Esophagus muscularis mucosa (tissue), 4 donors: ENCODE measurements around the gene TMEM51. TPM values are rescaled to one million over a fixed set of nuclear protein-coding genes. Genes with fewer than 3 reads are reported as not detected.

Experiments
- DNase-seq: peaks from one replicate; pipeline ENCODE4 v3.0.0-alpha.2; 2017; ENCODE audit errors: extremely low spot score
- H3K27ac ChIP-seq, 4 donors: fragments of 200-600 bp; sonication (generic); replicated peaks in 1 of 4; 1 replicate in 3 of 4; 2 replicates in 1 of 4; pipeline ENCODE4 v1.5.1; 2016 to 2019; ENCODE audit warnings: mild to moderate bottlenecking in 1 of 4
- H3K27me3 ChIP-seq, 4 donors: fragments of 200-600 bp; sonication (generic); one replicate each; pipeline versions ENCODE4 v1.5.1 to v1.6.0; 2016 to 2019
- H3K36me3 ChIP-seq, 4 donors: fragments of 200-600 bp; sonication (generic); one replicate each; pipeline ENCODE4 v1.5.1; 2016 to 2019
- H3K4me1 ChIP-seq, 4 donors: fragments of 200-600 bp; sonication (generic); one replicate each; pipeline ENCODE4 v1.5.1; 2016 to 2019
- H3K4me3 ChIP-seq, 4 donors: fragments of 200-600 bp; sonication (generic); 1 replicate in 2 of 4; 2 replicates in 2 of 4; pipeline ENCODE4 v1.5.1; 2016 to 2019; ENCODE audit warnings: mild to moderate bottlenecking in 4 of 4, moderate library complexity in 1 of 4
- H3K9me3 ChIP-seq, 4 donors: fragments of 200-600 bp; sonication (generic); 1 replicate in 3 of 4; 2 replicates in 1 of 4; pipeline ENCODE4 v1.5.1; 2016 to 2019
- CTCF ChIP-seq, 3 experiments: fragments of 200-600 bp in 2 of 3; fragments of 450-650 bp in 1 of 3; sonication (generic) in 2 of 3; IDR thresholded peaks; one replicate each; pipeline ENCODE4 v1.5.1; 2017 to 2019; ENCODE audit warnings: antibody characterized with exemption in 3 of 3, mild to moderate bottlenecking in 2 of 3, moderate library complexity in 1 of 3
- EP300 ChIP-seq: sonication (generic); formaldehyde crosslinking; IDR thresholded peaks from one replicate; pipeline ENCODE4 v1.6.1; 2017; ENCODE audit warnings: antibody characterized with exemption
- POLR2A ChIP-seq: fragments of 450-650 bp; IDR thresholded peaks from one replicate; pipeline ENCODE4 v1.6.1; 2017; ENCODE audit warnings: antibody characterized with exemption, moderate library complexity, mild to moderate bottlenecking, low read depth
- POLR2AphosphoS5 ChIP-seq, 2 donors: sonication (generic); formaldehyde crosslinking; IDR thresholded peaks; one replicate each; pipeline ENCODE4 v1.6.1; 2017; ENCODE audit warnings: antibody characterized with exemption in 2 of 2
- WGBS: methylation state at CpG from one replicate; pipeline ENCODE4 v1.1.5; 2018; 5-methylcytosine and 5-hydroxymethylcytosine counted together
- intact Hi-C: fragments of 100-400 bp; cut with DNase I; formaldehyde crosslinking; loops from one replicate; pipeline ENCODE4 v1.15.1; 2023
- total RNA-seq, 4 donors: library from RNA; depleted of rRNA; stranded (reverse); fragments of >200 nt; gene quantifications; one replicate each; pipeline versions ENCODE4 v1.1.0 to v1.2.1, GENCODE V29; 2016

TMEM51 gene
- total RNA-seq, 4 donors from 2014 or later: 8.6 to 17.2 (median 11.4) TPM

- Histone ChIP-seq H3K9me3 (no peaks in the 10 kb centered on the region), H3K27ac (no peak overlapping the region), H3K36me3 (no peaks in the 10 kb centered on the region), H3K4me1 (peaks cover 6 to 11% (median 8%) of the 10 kb centered on the region in 4 donors), H3K27me3 (no peaks in the 10 kb centered on the region), H3K4me3 (no peak overlapping the region)
- TF ChIP-seq POLR2AphosphoS5 (IDR thresholded peaks at IDR 0.05) (no peak), CTCF (IDR thresholded peaks at IDR 0.05) (no peak), POLR2A (no peak), EP300 (no peak)
- WGBS: 90% methylated on average over 12 of the region's 14 CpGs
- DNase-seq: peak; percentile 57
- intact Hi-C loops: no loop called here
These were observed 98.6 kb downstream of the TMEM51 start for GRCh38 chr1:15251857-15252835.

GRCh38 chr1:15254559-15254958 is 101.0 kb downstream of the TMEM51 start:
- intact Hi-C loops: no loop called here
- DNase-seq: no peak
- TF ChIP-seq CTCF (IDR thresholded peaks at IDR 0.05): no peak
- no peak for TF ChIP-seq POLR2AphosphoS5 (IDR thresholded peaks at IDR 0.05)
- no peak for TF ChIP-seq EP300
- TF ChIP-seq POLR2A: no peak
- Histone ChIP-seq H3K4me3 (no peak overlapping the region), H3K9me3 (no peaks in the 10 kb centered on the region), H3K36me3 (no peaks in the 10 kb centered on the region), H3K4me1 (peaks cover 8 to 16% (median 13%) of the 10 kb centered on the region in 4 donors), H3K27me3 (no peaks in the 10 kb centered on the region), H3K27ac (no peak overlapping the region)
- 37% methylated on average over 2 of the region's 2 CpGs for WGBS

GRCh38 chr1:15255582-15256149 is 102.1 kb downstream of the TMEM51 start:
- no peak overlapping the region for H3K4me3 ChIP-seq
- H3K4me1 ChIP-seq: peaks cover 17 to 27% (median 24%) of the 10 kb centered on the region in 4 donors
- WGBS: 96% methylated on average over 4 of the region's 4 CpGs
- intact Hi-C loops: no loop called here
- no peak for DNase-seq
- no peaks in the 10 kb centered on the region for H3K36me3 ChIP-seq
- H3K27ac ChIP-seq: no peak overlapping the region
- H3K9me3 ChIP-seq: no peaks in the 10 kb centered on the region
- TF ChIP-seq CTCF (IDR thresholded peaks at IDR 0.05) (no peak), EP300 (no peak), POLR2A (no peak), POLR2AphosphoS5 (IDR thresholded peaks at IDR 0.05) (no peak)
- H3K27me3 ChIP-seq: no peaks in the 10 kb centered on the region

DNA sequence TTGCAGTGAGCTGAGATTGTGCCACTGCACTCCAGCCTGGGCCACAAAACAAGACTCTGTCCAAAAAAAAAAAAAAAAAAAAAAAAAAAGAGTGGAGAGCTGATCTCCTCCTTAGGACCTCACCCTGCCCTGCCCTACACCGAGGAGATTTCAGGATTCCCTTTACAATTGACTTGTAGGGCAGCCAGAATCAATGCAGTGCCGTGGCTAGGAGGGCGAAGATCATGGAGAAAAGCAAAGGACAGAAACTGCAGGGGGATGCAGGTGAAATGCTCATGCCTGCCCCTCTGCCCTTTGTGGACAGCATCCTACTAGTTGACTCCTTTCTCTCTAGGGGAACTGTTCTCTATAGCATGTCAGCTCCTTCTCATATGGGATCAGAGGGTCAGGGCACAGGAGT is 103.0 kb downstream of the TMEM51 start:
- no peak for DNase-seq
- no peak overlapping the region for H3K27ac ChIP-seq
- WGBS: 94% methylated on average over 3 of the region's 3 CpGs
- no peaks in the 10 kb centered on the region for H3K9me3 ChIP-seq
- intact Hi-C loops: no loop called here
- no peak overlapping the region for H3K4me3 ChIP-seq
- no peaks in the 10 kb centered on the region for H3K36me3 ChIP-seq
- H3K4me1 ChIP-seq: peaks cover 17 to 36% (median 32%) of the 10 kb centered on the region in 4 donors
- H3K27me3 ChIP-seq: no peaks in the 10 kb centered on the region
- TF ChIP-seq POLR2AphosphoS5 (IDR thresholded peaks at IDR 0.05) (no peak), POLR2A (no peak), EP300 (no peak), CTCF (IDR thresholded peaks at IDR 0.05) (no peak)
